Retinal pigment epithelial cell (primary cell): ENCODE measurements around the gene FAM3A.

Experiments
- DNase-seq: peaks from one replicate; pipeline ENCODE4 v3.0.0-alpha.2; 2010; ENCODE audit warnings: low read depth
- H3K4me3 ChIP-seq: 2 replicates; pipeline ENCODE4 v1.5.1; 2011; ENCODE audit warnings: mild to moderate bottlenecking, low read length, control low read depth, moderate library complexity
- TF ChIP-seq, protein P1 (sequence below): conservative IDR thresholded peaks from 2 replicates; pipeline ENCODE4 v1.5.1; 2011; ENCODE audit warnings: low read depth, low read length, control low read depth, inconsistent platforms

The FAM3A gene

GRCh38 chrX:154539077-154539476 is 23.0 kb upstream of the FAM3A start:
- TF ChIP-seq, protein P1, sequence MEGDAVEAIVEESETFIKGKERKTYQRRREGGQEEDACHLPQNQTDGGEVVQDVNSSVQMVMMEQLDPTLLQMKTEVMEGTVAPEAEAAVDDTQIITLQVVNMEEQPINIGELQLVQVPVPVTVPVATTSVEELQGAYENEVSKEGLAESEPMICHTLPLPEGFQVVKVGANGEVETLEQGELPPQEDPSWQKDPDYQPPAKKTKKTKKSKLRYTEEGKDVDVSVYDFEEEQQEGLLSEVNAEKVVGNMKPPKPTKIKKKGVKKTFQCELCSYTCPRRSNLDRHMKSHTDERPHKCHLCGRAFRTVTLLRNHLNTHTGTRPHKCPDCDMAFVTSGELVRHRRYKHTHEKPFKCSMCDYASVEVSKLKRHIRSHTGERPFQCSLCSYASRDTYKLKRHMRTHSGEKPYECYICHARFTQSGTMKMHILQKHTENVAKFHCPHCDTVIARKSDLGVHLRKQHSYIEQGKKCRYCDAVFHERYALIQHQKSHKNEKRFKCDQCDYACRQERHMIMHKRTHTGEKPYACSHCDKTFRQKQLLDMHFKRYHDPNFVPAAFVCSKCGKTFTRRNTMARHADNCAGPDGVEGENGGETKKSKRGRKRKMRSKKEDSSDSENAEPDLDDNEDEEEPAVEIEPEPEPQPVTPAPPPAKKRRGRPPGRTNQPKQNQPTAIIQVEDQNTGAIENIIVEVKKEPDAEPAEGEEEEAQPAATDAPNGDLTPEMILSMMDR, result no peak
- no peak overlapping the region for H3K4me3 ChIP-seq
- DNase-seq, result no peak

- DNase-seq, result no peak
- TF ChIP-seq, protein P1, result no peak
- no peak overlapping the region for H3K4me3 ChIP-seq
Observed at GRCh38 chrX:154535892-154536291, 19.9 kb upstream of the FAM3A start.

- no peak overlapping the region for H3K4me3 ChIP-seq
- TF ChIP-seq, protein P1, result peak; percentile 95
- no peak for DNase-seq
Observed at GRCh38 chrX:154534526-154535322, 18.7 kb upstream of the FAM3A start.

DNA sequence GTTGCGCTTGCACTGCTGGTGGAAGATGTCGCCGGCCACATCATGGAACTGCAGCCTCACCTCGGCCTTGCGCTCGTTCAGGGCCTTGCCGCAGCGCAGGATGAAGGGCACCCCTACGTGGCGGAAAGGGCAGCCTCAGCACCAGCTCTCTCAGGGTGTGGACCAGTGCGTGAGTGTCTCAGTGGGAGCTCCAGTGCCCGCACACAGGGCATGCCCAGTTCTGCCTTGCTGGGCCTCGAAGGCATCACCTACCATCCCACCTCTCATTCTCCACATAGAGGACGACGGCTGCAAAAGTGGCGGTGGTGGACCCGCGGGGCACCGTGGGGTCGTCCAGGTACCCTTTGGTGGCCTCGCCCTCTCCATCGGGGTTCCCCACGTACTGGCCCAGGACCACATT is 16.7 kb upstream of the FAM3A start:
- no peak overlapping the region for H3K4me3 ChIP-seq
- DNase-seq, result no peak
- TF ChIP-seq, protein P1, result no peak

- DNase-seq, result peak; percentile 52
- no peak overlapping the region for H3K4me3 ChIP-seq
- TF ChIP-seq, protein P1, result no peak
Observed at GRCh38 chrX:154531626-154532025, 15.6 kb upstream of the FAM3A start.

DNA sequence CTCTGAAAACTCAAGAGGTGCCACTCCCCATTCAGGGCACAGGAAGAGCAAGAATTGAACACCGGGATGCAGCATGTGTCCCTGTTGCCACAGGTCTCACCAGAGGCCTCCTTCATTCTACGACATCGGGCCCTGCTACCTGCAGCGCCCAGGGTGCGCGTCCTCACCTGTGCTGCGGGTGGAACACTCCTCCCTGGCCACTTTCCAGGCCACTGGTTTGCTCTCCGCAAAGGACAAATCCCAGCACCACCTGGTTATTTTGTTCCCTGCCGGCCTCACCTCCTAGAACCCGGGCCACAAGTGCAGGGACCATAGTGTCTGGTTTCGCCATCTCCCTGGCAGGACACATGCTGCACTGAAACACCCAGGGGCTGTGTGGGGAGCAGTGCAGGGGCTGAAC is 14.3 kb upstream of the FAM3A start:
- TF ChIP-seq, protein P1, result no peak
- DNase-seq, result no peak
- H3K4me3 ChIP-seq, result no peak overlapping the region

GRCh38 chrX:154529206-154529612 is 13.2 kb upstream of the FAM3A start:
- DNase-seq, result no peak
- TF ChIP-seq, protein P1, result no peak
- H3K4me3 ChIP-seq, result no peak overlapping the region
